Upper lobe of left lung (tissue), 6 donors: ENCODE measurements around the gene FLII. TPM values are rescaled to one million over a fixed set of nuclear protein-coding genes. Genes with fewer than 3 reads are reported as not detected.
"Not testable (repeated sequence)": the region's sequence is repeated elsewhere in the genome, so short reads cannot be mapped to it uniquely, and the experiment has no call there.

ENCODE experiments used
- ATAC-seq, 2 donors: fragments of 200-7000 bp; cut with Tn5 transposase; one replicate each; pipeline ENCODE4 v1.9.1; 2022; ENCODE audit warnings: mild to moderate bottlenecking in 2 of 2, moderate library complexity in 2 of 2; ENCODE audit not compliant: low FRiP score in 2 of 2
- DNase-seq, 2 donors: peaks; one replicate each; pipeline ENCODE4 v3.0.0-alpha.2; 2019 to 2020
- H3K27ac ChIP-seq, 4 donors: fragments of 200-600 bp; sonication (generic); one replicate each; pipeline ENCODE4 v1.5.1; 2016 to 2019
- H3K27me3 ChIP-seq, 4 donors: fragments of 200-600 bp; sonication (generic); one replicate each; pipeline ENCODE4 v1.5.1; 2017 to 2019
- H3K36me3 ChIP-seq, 4 donors: fragments of 200-600 bp; sonication (generic); one replicate each; pipeline ENCODE4 v1.5.1; 2016 to 2019
- H3K4me1 ChIP-seq, 4 donors: fragments of 200-600 bp; sonication (generic); one replicate each; pipeline ENCODE4 v1.5.1; 2018 to 2019
- H3K4me3 ChIP-seq, 4 donors: fragments of 200-600 bp; sonication (generic); one replicate each; pipeline ENCODE4 v1.5.1; 2017 to 2019; ENCODE audit warnings: mild to moderate bottlenecking in 2 of 4, moderate library complexity in 1 of 4
- H3K9me3 ChIP-seq, 4 donors: fragments of 200-600 bp; sonication (generic); one replicate each; pipeline ENCODE4 v1.5.1; 2018 to 2019
- EP300 ChIP-seq, 4 donors: sonication (generic); formaldehyde crosslinking; IDR thresholded peaks; one replicate each; pipeline ENCODE4 v1.5.1; 2017; ENCODE audit warnings: antibody characterized with exemption in 4 of 4, control low read depth in 2 of 4
- POLR2A ChIP-seq, 4 donors: fragments of 450-650 bp; IDR thresholded peaks; one replicate each; pipeline ENCODE4 v1.5.1; 2016 to 2017; ENCODE audit warnings: antibody characterized with exemption in 4 of 4, mild to moderate bottlenecking in 2 of 4
- POLR2AphosphoS5 ChIP-seq, 2 donors: sonication (generic); formaldehyde crosslinking; IDR thresholded peaks; one replicate each; pipeline ENCODE4 v1.5.1; 2017; ENCODE audit warnings: antibody characterized with exemption in 2 of 2
- WGBS, 2 donors: methylation state at CpG; one replicate each; pipeline ENCODE4 v1.1.5; 2017 to 2018; 5-methylcytosine and 5-hydroxymethylcytosine counted together
- total RNA-seq, 6 donors: library from RNA; depleted of rRNA in 4 of 6; stranded (reverse); fragments of >200 nt in 4 of 6; gene quantifications; one replicate each; pipeline versions ENCODE4 v1.1.0 to v1.2.1, GENCODE V29; 2016 to 2021
- TF ChIP-seq, protein P1 (sequence below), 6 experiments: fragments of 450-650 bp in 4 of 6; fragments of 200-600 bp in 2 of 6; sonication (generic) in 2 of 6; IDR thresholded peaks; one replicate each; pipeline ENCODE4 v1.5.1; 2016 to 2019; ENCODE audit warnings: antibody characterized with exemption in 6 of 6
- donor health status: DM: no; HTN: no; CAD: no; lungs with moderate emphysema.
- donor health status: DM: no; HTN: yes; CAD: no; lungs with severe emphysema.

Gene FLII
- total RNA-seq, 6 donors from 2014 or later: 313 to 552 (median 376) TPM

DNA sequence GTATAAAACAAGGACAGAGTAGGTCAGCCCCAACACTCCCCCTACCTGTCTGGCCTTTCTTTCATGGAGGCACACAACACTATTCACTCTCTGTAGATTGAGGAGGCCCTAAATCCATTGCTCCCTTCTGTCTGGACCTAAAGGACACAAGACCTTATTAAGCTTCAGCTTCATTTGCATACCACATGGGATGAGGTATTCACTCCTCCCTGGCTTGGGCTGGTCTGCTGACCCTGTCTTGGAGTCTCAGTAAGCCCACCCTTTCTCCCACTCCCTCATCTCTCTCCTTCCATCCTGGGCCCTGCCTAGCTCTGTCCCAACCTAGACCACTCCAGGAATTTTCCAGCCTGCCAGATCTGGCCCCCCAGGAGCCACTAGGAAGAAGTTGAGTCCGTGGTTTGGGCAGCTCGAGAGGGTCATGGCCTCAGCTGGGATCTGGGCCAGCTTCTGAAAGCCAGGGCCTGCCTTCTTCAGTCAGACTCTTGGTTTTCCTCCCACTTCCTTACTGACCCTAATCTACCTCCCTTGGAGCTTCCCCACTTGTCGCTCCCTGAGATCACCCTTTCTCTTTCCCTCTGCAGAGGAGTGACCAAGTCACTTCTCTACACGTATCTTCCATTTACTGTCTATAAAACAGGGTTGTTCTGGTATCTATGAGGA is 39.7 kb downstream of the FLII start:
- Histone ChIP-seq H3K27ac (no peak overlapping the region), H3K36me3 (no peaks in the 10 kb centered on the region), H3K4me3 (no peak overlapping the region), H3K27me3 (no peaks in the 10 kb centered on the region), H3K4me1 (peaks cover 0 to 10% (median 7%) of the 10 kb centered on the region in 4 donors), H3K9me3 (no peaks in the 10 kb centered on the region)
- TF ChIP-seq POLR2A (IDR thresholded peaks at IDR 0.05): no peak
- no peak for TF ChIP-seq POLR2AphosphoS5 (IDR thresholded peaks at IDR 0.05)
- TF ChIP-seq, protein P1, sequence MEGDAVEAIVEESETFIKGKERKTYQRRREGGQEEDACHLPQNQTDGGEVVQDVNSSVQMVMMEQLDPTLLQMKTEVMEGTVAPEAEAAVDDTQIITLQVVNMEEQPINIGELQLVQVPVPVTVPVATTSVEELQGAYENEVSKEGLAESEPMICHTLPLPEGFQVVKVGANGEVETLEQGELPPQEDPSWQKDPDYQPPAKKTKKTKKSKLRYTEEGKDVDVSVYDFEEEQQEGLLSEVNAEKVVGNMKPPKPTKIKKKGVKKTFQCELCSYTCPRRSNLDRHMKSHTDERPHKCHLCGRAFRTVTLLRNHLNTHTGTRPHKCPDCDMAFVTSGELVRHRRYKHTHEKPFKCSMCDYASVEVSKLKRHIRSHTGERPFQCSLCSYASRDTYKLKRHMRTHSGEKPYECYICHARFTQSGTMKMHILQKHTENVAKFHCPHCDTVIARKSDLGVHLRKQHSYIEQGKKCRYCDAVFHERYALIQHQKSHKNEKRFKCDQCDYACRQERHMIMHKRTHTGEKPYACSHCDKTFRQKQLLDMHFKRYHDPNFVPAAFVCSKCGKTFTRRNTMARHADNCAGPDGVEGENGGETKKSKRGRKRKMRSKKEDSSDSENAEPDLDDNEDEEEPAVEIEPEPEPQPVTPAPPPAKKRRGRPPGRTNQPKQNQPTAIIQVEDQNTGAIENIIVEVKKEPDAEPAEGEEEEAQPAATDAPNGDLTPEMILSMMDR (IDR thresholded peaks at IDR 0.05): no peak
- no peak for TF ChIP-seq EP300 (IDR thresholded peaks at IDR 0.05)
- 27 to 33% methylated on average over 4 of the region's 4 CpGs for WGBS, 2 donors
- DNase-seq: no peak
- peak in 1 of 2 donors; percentile 47 for ATAC-seq

DNA sequence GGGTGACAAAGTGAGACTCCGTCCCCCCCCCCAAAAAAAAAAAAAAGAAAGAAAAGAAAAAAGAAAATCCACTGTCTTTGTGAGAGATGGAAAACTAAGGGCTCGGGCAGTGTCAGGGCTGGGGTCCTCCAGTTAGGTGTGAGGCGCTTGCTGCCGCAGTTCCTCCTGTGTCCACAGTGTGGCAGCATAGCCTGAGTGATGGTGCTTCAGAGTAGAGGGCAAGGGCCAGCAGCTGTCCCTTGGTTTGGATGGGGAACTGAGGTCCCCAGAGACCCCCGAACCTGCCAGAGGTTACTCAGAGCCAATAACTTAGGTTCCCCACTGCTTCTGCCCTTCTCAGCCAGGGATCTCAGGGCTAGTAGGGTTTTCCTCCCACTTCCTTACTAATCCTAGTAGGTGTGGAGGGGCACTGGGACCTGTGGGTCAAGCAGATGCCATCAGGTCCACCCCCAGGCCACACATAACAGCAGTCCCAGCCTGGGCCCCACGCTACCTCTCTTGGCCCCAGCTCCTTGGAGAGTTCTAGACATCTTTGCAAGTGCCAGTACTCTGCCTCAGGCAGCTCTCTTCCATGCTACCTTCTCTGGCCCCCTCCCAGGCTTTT is 41.0 kb downstream of the FLII start:
- H3K9me3 ChIP-seq: no peaks in the 10 kb centered on the region
- H3K4me3 ChIP-seq: no peak overlapping the region
- peak in 1 of 2 donors; percentile 77 for DNase-seq
- H3K4me1 ChIP-seq: peaks cover 0 to 10% (median 7%) of the 10 kb centered on the region in 4 donors
- ATAC-seq: peak; percentile 90 to 92
- H3K27me3 ChIP-seq: no peaks in the 10 kb centered on the region
- no peaks in the 10 kb centered on the region for H3K36me3 ChIP-seq
- H3K27ac ChIP-seq: no peak overlapping the region
- no peak for TF ChIP-seq POLR2A (IDR thresholded peaks at IDR 0.05)
- TF ChIP-seq, protein P1 (IDR thresholded peaks at IDR 0.05): peak; percentile 75 to 95 (median 88)
- 5 to 9% methylated on average over 5 to 6 of the region's 6 CpGs for WGBS, 2 donors

DNA sequence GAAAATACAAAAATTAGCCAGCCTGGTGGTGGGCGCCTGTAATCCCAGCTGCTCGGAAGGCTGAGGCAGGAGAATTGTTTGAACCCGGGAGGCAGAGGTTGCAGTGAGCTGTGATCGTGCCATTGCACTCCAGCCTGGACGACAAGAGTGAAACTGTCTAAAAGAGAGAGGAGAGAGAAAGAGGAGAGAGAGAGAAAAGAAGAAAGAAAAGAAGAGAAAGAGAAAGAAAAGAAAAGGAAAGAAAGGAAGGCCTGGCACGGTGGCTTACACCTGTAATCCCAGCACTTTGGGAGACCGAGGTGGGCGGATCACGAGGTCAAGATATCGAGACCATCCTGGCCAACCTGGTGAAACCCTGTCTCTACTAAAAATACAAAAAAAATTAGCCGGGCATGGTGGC is 41.6 kb downstream of the FLII start:
- DNase-seq, H3K27me3 ChIP-seq, H3K27ac ChIP-seq, ATAC-seq, H3K36me3 ChIP-seq, H3K9me3 ChIP-seq, H3K4me3 ChIP-seq: not testable (repeated sequence)
- WGBS, 2 donors: 89 to 90% methylated on average over 11 of the region's 11 CpGs
- H3K4me1 ChIP-seq: peaks cover 0 to 10% (median 7%) of the 10 kb centered on the region in 4 donors

DNA sequence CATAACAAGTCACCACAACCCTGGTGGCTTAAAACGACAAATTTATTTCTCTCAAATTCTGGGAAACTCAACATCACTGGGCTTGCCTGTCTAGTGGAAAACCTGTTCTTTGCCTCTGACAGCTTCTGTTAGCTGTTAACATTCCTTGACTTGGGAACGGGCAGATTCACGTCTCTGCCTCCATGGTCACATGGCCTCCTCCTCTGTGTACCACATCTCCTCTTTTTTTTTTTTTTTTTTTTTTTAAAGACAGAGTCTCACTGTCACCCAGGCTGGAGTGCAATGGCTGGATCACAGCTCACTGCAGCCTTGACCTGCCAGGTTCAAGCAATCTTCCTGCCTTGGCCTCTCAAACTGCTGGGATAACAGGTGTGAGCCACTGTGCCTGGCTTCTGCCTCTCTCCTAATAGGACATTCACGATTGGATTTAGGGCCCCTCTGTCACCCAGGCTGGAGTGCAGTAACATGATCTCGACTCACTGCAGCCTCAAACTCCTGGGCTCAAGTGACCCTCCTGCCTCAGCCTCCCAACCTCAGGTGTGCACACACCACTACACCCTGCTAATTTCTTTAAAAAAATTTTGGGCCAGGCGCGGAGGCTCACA is 44.8 kb downstream of the FLII start:
- DNase-seq (no peak), ATAC-seq (no peak)
- 76 to 81% methylated on average over 7 of the region's 7 CpGs for WGBS, 2 donors
- Histone ChIP-seq H3K9me3 (no peaks in the 10 kb centered on the region), H3K27me3 (no peaks in the 10 kb centered on the region), H3K4me1 (peaks cover 0 to 4% (median under 1%) of the 10 kb centered on the region in 4 donors), H3K4me3 (no peak overlapping the region), H3K36me3 (peaks cover 16 to 31% (median 24%) of the 10 kb centered on the region in 4 donors), H3K27ac (no peak overlapping the region)
- TF ChIP-seq EP300 (IDR thresholded peaks at IDR 0.05) (no peak), POLR2A (IDR thresholded peaks at IDR 0.05) (no peak), POLR2AphosphoS5 (IDR thresholded peaks at IDR 0.05) (no peak)
- TF ChIP-seq, protein P1 (IDR thresholded peaks at IDR 0.05): no peak

DNA sequence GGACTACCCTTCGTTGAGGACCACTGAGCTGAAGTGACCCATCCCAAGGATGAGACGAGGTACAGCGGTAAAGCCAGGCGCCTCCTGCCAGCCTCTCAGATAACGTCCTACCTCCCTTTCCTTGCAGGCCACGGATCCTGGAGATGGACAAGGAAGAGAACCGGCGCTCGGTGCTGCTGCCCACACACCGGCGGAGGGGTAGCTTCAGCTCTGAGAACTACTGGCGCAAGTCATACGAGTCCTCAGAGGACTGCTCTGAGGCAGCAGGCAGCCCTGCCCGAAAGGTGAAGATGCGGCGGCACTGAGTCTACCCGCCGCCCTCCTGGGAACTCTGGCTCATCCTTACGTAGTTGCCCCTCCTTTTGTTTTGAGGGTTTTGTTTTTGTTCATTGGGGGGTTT is 50.4 kb downstream of the FLII start:
- no peaks in the 10 kb centered on the region for H3K4me1 ChIP-seq
- H3K9me3 ChIP-seq: no peaks in the 10 kb centered on the region
- no peak for DNase-seq
- WGBS, 2 donors: 90 to 94% methylated on average over 19 of the region's 19 CpGs
- H3K36me3 ChIP-seq: peaks cover 40 to 75% (median 61%) of the 10 kb centered on the region in 4 donors
- H3K27ac ChIP-seq: no peak overlapping the region
- TF ChIP-seq, protein P1 (IDR thresholded peaks at IDR 0.05): no peak
- TF ChIP-seq POLR2AphosphoS5 (IDR thresholded peaks at IDR 0.05) (no peak), POLR2A (IDR thresholded peaks at IDR 0.05) (no peak), EP300 (IDR thresholded peaks at IDR 0.05) (no peak)
- ATAC-seq: no peak
- no peak overlapping the region for H3K4me3 ChIP-seq
- H3K27me3 ChIP-seq: no peaks in the 10 kb centered on the region
